Measurements from ENCODE around the gene CHI3L1. TPM values are rescaled to one million over a fixed set of nuclear protein-coding genes. Genes with fewer than 3 reads are reported as not detected.

Gene CHI3L1
- total RNA-seq, 1 donor from 2014 or later, result 0.20 TPM

GRCh38 chr1:203158423-203158822 lies 28.1 kb downstream of the CHI3L1 start:
- H3K27ac ChIP-seq (ENCODE audit: low read depth, low read length), result no peak overlapping the region
- no peaks in the 10 kb centered on the region for H4K20me1 ChIP-seq (ENCODE audit: insufficient read depth, low read length)
- Mint-ChIP-seq H3K36me3 (ENCODE audit: low read depth, unreplicated experiment) (peaks cover 17% of the 10 kb centered on the region), H3K27ac (ENCODE audit: unreplicated experiment) (no peak overlapping the region), H3K4me1 (ENCODE audit: low read depth, unreplicated experiment) (peaks cover 12% of the 10 kb centered on the region), H3K9me3 (ENCODE audit: unreplicated experiment) (peaks cover 21% of the 10 kb centered on the region), H3K4me3 (ENCODE audit: unreplicated experiment) (no peak overlapping the region), H3K27me3 (ENCODE audit: low read depth, unreplicated experiment) (peaks cover 25% of the 10 kb centered on the region)
- H3K79me2 ChIP-seq (ENCODE audit: insufficient read depth, low read length), result no peaks in the 10 kb centered on the region
- TF ChIP-seq EZH2 (IDR thresholded peaks at IDR 0.05; ENCODE audit: insufficient read depth, low read length) (no peak), CTCF (IDR thresholded peaks at IDR 0.05; ENCODE audit: insufficient read depth, low read depth, low read length) (no peak)
- H3K4me3 ChIP-seq (ENCODE audit: insufficient read depth, low read depth, low read length), result no peak overlapping the region
- DNase-seq (ENCODE audit: low read depth), result no peak
- peaks cover 4% of the 10 kb centered on the region for H3K9me3 ChIP-seq (ENCODE audit: insufficient read depth, low read depth, low read length)
- no peaks in the 10 kb centered on the region for H3K36me3 ChIP-seq (ENCODE audit: insufficient read depth, low read length)
- no peak overlapping the region for H3K9ac ChIP-seq (ENCODE audit: low read length)
- H3K27me3 ChIP-seq (ENCODE audit: insufficient read depth, low read length), result peaks cover 2% of the 10 kb centered on the region
- FAIRE-seq, result no peak
- peaks cover 13% of the 10 kb centered on the region for H3K4me1 ChIP-seq (ENCODE audit: insufficient read depth, low read length)
- no peak overlapping the region for H3K4me2 ChIP-seq (ENCODE audit: low read length)
- no peak overlapping the region for H2AFZ ChIP-seq (ENCODE audit: low read depth, low read length)

GRCh38 chr1:203156280-203156679 lies 30.2 kb downstream of the CHI3L1 start:
- no peak for FAIRE-seq

More at GRCh38 chr1:203156280-203156679, 30.2 kb downstream of the CHI3L1 start:
- H3K36me3 ChIP-seq (ENCODE audit: insufficient read depth, low read length), result no peaks in the 10 kb centered on the region
- H3K4me1 ChIP-seq (ENCODE audit: insufficient read depth, low read length), result peaks cover 30% of the 10 kb centered on the region
- peaks cover 15% of the 10 kb centered on the region for H3K9me3 Mint-ChIP-seq (ENCODE audit: unreplicated experiment)
- no peak overlapping the region for H3K9ac ChIP-seq (ENCODE audit: low read length)
- peaks cover 27% of the 10 kb centered on the region for H3K4me1 Mint-ChIP-seq (ENCODE audit: low read depth, unreplicated experiment)
- TF ChIP-seq CTCF (IDR thresholded peaks at IDR 0.05; ENCODE audit: insufficient read depth, low read depth, low read length) (no peak), EZH2 (IDR thresholded peaks at IDR 0.05; ENCODE audit: insufficient read depth, low read length) (no peak)
- no peak overlapping the region for H3K27ac ChIP-seq (ENCODE audit: low read depth, low read length)
- H4K20me1 ChIP-seq (ENCODE audit: insufficient read depth, low read length), result no peaks in the 10 kb centered on the region
- H3K4me3 ChIP-seq (ENCODE audit: insufficient read depth, low read depth, low read length), result no peak overlapping the region
- H3K9me3 ChIP-seq (ENCODE audit: insufficient read depth, low read depth, low read length), result peaks cover 4% of the 10 kb centered on the region
- no peak overlapping the region for H2AFZ ChIP-seq (ENCODE audit: low read depth, low read length)
- H3K4me3 Mint-ChIP-seq (ENCODE audit: unreplicated experiment), result no peak overlapping the region
- DNase-seq (ENCODE audit: low read depth), result no peak
- H3K27me3 Mint-ChIP-seq (ENCODE audit: low read depth, unreplicated experiment), result peaks cover 13% of the 10 kb centered on the region
- no peak overlapping the region for H3K27ac Mint-ChIP-seq (ENCODE audit: unreplicated experiment)
- H3K27me3 ChIP-seq (ENCODE audit: insufficient read depth, low read length), result no peaks in the 10 kb centered on the region
- no peaks in the 10 kb centered on the region for H3K79me2 ChIP-seq (ENCODE audit: insufficient read depth, low read length)
- H3K4me2 ChIP-seq (ENCODE audit: low read length), result no peak overlapping the region
- peaks cover 12% of the 10 kb centered on the region for H3K36me3 Mint-ChIP-seq (ENCODE audit: low read depth, unreplicated experiment)
